NCI-H345 treated with DMSO at 0.1 percent for 48 hours (cell line): Measurements from ENCODE around the gene RBM34.
"Not testable (repeated sequence)": the region's sequence is repeated elsewhere in the genome, so short reads cannot be mapped to it uniquely, and the experiment has no call there.

Source experiments
- DNase-seq: peaks from one replicate; lab custom pipeline; 2025; ENCODE audit not compliant: unreplicated experiment; lab: John Stamatoyannopoulos, UW

Gene RBM34

GRCh38 chr1:235093013-235093695 is 67.9 kb downstream of the RBM34 start:
- no peak for DNase-seq

GRCh38 chr1:235092415-235092814 is 68.6 kb downstream of the RBM34 start:
- not testable (repeated sequence) for DNase-seq

- not testable (repeated sequence) for DNase-seq
Measured at GRCh38 chr1:235092045-235092406, 69.0 kb downstream of the RBM34 start.

GRCh38 chr1:235091319-235092044 is 69.6 kb downstream of the RBM34 start:
- not testable (repeated sequence) for DNase-seq

GRCh38 chr1:235090406-235091069 is 70.5 kb downstream of the RBM34 start:
- no peak for DNase-seq

GRCh38 chr1:235088907-235089306 is 72.1 kb downstream of the RBM34 start:
- DNase-seq: no peak

GRCh38 chr1:235088430-235088829 is 72.6 kb downstream of the RBM34 start:
- no peak for DNase-seq

- DNase-seq: no peak
Measured at GRCh38 chr1:235087906-235088305, 73.1 kb downstream of the RBM34 start.

- DNase-seq: not testable (repeated sequence)
Measured at GRCh38 chr1:235085411-235086117, 75.5 kb downstream of the RBM34 start.
